HG02763 (cell line): ENCODE data around the gene FAM78A.

Experiments
- ATAC-seq: cut with Tn5 transposase; IDR thresholded peaks from one replicate; pipeline ENCODE4 v1.9.1; 2021; ENCODE audit warnings: mild to moderate bottlenecking, moderate library complexity; ENCODE audit not compliant: unreplicated experiment

FAM78A gene, protein sequence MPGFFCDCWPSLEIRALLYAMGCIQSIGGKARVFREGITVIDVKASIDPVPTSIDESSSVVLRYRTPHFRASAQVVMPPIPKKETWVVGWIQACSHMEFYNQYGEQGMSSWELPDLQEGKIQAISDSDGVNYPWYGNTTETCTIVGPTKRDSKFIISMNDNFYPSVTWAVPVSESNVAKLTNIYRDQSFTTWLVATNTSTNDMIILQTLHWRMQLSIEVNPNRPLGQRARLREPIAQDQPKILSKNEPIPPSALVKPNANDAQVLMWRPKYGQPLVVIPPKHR

DNA sequence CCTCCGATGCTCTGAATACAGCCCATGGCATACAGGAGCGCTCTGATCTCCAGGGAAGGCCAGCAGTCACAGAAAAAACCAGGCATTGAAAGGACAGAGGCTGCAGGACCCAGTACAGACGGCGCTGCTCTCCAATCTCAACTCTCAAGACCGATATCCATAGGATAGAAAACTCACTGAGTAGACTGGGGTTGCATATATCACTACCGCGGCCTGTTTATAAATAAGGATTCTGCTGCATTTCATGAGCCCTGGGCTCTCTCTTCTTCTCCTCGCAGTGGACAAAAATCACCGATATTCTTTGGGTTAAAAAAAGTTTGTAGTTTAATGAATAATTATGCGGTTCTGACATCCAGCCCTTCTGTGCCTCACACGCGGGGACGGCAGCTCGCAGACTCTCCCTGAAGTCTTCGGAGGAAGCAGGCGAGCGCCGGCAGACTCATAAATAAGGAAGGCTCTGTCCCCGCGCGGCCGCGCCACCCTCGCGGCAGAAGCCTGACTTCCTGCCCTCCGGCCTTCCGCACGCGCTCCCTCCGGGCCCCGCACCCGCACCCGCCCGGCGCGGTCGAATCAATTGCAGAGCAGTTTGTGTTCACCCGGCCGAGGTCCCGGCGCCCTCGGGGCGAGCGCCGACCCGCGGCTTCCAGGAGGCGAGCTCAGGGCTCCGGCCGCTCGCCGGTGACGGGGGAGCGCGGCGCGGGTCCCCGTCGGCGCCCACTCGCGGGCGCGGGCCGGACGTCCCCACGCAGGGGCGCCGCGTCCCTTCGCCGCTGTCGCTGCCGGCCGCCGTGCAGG, at the start of gene FAM78A:
Gene FAM78A (minus strand): TSS at position 417 of the 795 bp plus-strand sequence. CDS start 331 bp downstream, at position 86.
- ATAC-seq: no peak

- no peak for ATAC-seq
These were observed 48.7 kb upstream of the FAM78A start for GRCh38 chr9:131324736-131325679.

GRCh38 chr9:131323629-131324028, 47.3 kb upstream of the FAM78A start:
- ATAC-seq: no peak

- no peak for ATAC-seq
These were observed 43.8 kb upstream of the FAM78A start for GRCh38 chr9:131320031-131320685.

DNA sequence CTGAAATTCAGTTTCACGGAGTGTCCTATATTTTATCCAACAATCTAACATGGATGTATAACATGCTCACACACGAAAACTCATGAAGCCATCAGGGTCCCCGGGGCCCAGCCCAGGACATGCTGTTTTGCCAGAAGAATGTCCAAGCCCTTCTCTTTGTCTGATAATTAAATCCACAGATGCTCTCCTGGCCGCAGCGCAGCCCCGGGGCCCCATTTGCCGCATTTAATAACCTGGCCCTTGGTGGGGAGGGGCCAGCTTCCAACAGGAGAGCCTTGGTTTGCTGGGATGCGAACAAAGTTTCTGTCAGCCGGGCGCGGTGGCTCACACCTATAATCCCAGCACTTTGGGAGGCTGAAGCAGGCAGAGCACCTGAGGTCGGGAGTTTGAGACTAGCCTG, 43.2 kb upstream of the FAM78A start:
- no peak for ATAC-seq

DNA sequence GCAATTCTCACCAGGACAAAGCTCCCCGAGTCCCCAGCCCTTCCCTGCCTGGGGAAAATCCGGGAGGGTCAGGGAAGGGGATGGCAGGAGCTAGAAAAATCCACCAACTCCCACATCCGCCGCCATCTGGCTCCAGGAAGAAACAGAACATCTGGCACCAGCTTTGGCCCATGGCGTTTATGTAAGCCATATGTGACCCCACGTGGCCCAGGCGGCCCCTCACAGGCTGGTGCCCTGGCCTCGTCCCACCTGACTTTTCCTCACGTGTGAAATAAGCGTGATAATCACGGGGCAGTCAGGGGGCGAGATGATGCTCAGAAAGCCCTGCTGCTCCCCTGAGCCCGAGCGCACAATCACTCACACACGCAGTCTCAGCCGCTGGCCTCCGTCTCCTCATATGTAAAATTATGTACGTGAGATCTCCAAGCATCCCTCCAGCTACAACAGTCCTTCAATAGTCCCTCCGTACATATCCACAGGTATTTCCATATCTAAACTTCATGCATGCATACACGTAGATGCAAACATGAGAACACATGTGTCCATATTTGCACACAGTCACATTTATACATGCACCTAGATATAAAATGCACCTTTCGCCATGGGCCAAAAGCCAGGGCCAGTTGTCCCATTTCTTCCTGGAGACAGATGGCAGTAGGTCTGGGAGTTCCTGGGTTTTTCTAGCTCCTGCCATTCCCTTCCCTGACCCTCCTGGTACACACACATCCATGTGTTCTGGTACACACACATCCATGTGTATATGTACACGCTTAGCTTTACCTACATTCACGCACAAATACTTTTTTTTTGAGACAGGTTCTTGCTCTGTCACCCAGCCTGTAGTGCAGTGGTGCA, 42.1 kb upstream of the FAM78A start:
- ATAC-seq: no peak

DNA sequence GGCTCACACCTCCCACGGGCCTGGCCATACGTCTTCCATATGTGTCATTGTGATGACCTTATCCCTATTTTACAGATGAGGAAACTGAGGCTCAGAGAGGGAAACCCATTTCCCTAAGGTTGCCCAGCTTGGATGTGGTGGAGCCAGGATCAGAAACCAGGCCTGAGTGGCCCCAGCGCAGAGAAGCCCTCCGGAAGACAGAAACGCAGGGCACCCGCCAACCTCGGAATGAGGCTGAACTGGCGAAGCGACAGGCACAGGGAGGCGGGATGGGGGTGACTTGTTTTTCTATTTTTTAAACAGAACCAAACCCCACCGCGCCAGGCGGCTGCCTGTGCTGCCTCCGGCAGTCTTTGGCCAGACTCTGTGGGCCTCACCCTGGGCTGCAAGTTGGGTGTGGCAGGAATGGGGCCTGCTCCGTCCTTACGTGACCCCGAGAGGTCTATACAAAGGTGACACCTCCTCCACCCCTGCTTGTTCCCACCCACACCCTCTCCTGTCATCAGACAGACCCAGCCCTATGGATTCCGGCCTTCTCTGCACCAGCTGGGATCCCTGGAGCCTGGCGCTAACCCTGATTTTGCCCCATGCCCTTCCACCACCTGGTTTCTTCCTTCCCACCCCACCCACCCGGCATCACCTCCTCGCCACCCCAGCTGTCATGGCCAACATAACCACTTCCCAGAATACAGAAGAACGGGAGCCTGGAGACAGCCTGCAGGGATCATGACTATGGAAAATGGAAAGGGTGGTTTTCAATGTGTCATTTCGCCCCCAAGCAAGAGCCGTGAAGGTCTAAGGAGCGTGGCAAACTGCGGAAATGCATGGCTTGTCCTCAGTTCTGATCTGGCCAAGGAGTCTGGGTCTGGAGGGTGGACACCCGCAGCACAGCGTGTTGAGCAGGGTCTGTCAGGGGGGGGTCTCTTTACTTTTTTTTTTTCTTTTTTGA, 36.8 kb upstream of the FAM78A start:
- ATAC-seq: no peak

DNA sequence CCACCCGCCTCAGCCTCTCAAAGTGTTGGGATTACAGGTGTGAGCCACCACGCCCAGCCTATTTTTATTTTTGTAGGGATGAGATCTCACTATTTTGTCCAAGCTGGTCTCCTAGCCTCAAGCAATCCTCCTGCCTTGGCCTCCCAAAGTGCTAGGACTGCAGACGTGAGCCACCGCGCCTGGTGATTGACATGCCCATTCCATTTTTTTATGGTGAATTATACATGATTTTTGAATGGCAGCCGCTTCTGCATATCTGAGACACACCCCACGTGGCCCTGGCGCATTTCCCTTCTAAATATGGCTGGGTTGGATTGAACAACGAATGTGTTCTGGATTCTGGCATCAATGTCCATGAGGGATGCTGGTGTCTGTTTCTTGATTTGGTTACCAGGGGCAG, 35.9 kb upstream of the FAM78A start:
- ATAC-seq: no peak

- no peak for ATAC-seq
These were observed 34.7 kb upstream of the FAM78A start for GRCh38 chr9:131310833-131311554.

DNA sequence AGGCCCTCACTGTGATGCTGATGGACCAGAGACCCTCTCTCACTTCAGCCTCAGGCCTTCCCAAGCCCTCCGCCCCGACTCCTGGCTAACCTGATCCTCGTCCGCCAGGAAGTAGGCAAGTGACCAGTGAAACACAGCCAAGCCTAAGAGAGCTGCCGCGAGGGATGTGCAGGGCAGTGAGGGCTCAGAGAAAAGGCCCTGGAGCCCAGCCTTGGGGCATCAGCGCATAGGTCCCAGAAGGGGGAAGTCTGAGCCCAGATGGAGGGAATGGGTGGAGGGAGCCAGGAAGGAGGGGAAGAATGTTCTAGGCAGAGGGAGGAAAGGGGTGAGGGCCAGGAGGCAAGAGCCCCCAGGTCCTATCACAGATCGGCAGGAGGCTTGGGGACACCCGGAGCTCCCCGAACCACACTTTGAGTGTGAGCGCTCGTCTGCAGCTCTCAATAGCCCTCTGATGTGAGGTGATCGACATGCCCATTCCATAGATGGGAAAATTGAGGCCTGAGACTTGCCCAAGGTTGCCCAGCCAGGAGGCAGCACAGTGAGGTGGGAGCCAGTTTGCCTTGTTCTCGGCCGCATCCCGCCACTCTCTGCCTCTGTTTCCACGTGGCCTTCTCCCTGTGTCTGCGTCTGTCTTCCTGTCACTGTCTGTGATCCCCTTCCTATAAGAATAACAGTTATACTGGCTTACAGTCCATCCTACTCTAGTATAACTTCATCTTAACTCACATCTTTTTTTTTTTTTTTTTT, 33.4 kb upstream of the FAM78A start:
- ATAC-seq: no peak

DNA sequence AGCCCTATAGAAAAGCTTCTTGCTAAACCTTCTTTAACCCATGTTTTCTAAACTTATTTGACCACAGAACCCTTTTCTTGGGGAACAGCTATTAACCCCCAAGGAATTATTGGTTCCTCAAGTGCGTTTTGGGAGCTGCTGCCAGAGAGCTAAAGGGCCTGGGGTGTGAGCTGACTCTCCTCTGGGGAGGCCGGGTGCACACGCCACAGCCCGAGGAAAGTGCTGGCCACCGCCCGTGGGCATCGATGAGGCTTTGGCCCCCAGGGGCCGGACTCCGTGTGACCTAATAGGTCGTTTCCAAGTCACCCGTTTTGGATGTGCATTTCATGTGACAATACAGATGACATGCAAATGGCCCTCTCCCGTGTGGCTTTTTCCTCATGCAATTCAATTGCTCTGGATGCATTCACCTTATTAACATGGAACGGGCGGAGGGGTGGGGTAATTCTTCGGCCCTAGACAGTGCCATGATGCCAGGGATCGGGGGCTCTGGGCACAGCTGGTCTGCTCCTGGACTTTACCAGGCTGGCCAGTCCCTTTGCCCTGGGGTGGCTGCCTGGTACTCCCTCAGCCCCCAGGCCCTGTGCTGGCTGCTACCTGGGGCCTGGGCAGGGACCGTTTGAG, 32.7 kb upstream of the FAM78A start:
- ATAC-seq: no peak

GRCh38 chr9:131308452-131308851, 32.1 kb upstream of the FAM78A start:
- ATAC-seq: no peak

GRCh38 chr9:131307974-131308373, 31.7 kb upstream of the FAM78A start:
- ATAC-seq: no peak

DNA sequence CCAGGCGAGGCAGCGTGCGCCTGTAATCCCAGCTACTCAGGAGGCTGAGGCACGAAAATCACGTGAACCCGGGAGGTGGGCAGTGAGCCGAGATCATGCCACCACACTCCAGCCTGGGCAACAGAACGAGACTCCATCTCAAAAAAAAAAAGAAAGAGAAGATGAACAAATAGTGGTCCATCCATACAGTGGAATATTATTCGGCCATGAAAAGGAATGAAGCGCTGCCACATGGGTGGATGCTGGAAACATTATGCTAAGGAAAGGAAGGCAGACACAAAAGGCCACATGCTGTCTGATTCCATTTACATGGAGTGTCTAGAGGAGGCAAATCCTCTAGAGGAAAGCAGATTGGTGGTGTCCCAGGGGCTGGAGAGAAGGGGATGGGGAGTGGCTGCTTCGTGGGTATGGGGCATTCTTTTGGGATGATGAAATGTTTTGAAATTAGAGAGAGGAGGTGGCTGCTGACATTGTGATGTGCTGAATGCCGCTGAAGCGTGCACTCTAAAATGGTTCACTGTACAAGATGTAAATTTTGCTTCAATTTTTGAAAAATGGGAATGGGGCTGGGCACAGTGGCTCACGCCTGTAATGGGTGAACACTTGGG, 30.2 kb upstream of the FAM78A start:
- no peak for ATAC-seq

DNA sequence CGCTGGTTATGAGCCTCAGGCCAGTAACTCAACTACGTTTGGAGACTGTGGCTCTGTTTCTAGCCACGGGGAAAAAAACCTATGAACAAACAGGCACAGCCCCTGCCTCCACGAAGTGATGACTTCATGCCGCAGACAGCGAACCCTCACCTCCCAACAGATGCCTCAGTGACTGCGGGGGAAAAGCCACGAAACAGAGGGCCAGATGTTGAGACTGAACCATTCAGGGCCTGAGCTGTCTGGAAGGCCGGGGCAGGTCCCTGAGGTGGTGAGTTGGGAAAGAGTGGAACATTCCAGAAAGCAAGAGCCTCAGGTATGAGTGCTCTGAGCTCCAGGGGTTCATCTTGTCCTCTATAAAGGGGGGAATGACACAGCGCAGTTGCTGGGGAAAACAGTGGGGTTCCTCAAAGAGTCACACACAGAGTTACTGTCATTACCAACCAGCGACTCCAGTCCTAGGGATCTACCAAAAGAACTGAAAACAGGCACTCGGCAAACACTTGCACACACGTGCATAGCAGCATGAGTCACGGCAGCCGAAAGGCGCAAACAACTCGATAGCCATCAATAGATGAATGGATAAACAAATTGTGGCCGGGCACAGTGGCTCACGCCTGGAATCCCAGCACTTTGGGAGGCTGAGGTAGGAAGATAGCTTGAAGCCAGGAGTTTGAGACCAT, 28.5 kb upstream of the FAM78A start:
- no peak for ATAC-seq
